GM21447 (cell line): ENCODE data around the gene SIN3B.
"Not testable (repeated sequence)": the region's sequence is repeated elsewhere in the genome, so short reads cannot be mapped to it uniquely, and the experiment has no call there.

ENCODE experiments used
- ATAC-seq: cut with Tn5 transposase; IDR thresholded peaks from one replicate; pipeline ENCODE4 v1.9.1; 2021; ENCODE audit not compliant: unreplicated experiment

The SIN3B gene

DNA sequence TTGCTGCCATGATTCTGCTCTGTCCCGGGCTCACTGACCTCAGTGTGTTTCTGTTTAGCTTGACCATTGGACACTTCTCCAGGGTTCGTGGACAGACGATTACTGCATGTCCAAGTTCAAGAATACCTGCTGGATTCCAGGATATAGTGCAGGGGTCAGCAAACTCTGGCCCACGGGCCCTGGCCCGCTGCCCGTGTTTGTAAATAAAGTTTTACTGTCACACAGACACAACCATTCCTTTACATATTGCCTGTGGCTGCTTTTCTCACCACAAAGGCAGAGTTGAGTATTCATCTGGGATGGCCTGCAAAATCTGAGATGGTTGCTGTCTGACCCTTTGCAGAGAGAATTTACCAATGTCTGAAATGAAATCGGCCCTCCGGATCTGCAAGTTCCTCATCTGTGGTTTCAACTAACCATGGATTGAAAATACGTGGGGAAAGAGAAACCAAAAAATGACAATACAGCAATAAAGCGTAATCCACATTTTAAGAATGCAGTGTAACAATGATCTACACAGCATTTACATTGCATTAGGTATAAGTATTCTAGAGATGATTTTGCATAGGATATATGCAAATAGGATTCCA, 33.7 kb downstream of the SIN3B start:
- no peak for ATAC-seq

DNA sequence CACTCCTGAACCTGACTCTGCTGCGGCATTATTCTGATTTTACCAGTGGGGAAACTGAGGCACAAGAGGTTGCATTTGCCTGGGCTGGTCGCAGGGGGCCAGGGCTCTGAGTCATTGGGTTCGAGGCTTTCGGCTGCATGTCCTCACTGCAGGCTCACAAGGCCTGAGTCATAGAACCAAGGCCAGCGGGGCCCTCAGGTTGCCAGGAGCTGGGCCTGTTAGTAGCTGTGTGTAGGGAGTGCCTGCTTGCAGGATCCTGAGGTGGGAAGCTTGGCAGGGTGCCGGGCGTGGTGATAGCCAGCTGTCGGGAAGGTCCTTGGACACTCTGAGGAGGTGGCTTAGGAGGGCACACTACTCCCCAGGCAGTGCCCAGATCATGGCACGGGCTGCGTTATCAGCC, 38.0 kb downstream of the SIN3B start:
- no peak for ATAC-seq

DNA sequence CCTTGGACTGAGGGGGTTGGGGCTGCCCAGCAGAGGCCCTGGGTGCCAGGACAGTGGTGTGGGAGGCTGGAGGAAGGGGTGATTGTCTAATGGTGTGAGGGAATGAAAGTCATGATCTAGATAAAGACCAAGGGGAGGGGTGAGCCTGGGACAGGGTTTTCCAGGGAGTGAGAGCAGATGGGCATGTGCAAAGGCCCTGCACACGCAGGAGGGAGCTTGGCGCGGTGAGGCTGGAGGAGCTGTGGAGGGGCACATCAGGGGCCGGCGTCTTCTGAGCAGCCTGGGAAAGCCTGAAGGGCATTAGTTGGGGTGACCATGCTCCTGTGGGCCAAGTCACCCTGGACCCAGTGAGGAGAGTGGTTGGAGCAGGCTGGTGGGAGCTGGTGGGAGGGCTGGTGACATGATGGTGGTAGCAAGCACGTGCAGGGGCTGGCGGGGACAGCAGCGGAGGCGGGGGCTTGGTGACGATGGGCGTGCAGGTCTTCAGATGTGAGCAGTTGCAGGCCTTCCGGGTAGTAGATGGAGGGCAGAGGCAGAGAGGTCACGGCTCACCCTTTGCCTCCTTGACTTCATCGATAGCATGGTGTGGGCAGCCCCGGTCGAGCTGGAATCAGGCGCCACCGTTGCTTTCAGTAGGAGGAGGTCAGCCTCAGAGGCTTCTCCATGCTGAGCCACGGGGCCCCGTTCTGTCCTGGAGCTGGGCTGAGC, 39.4 kb downstream of the SIN3B start:
- ATAC-seq, result no peak

DNA sequence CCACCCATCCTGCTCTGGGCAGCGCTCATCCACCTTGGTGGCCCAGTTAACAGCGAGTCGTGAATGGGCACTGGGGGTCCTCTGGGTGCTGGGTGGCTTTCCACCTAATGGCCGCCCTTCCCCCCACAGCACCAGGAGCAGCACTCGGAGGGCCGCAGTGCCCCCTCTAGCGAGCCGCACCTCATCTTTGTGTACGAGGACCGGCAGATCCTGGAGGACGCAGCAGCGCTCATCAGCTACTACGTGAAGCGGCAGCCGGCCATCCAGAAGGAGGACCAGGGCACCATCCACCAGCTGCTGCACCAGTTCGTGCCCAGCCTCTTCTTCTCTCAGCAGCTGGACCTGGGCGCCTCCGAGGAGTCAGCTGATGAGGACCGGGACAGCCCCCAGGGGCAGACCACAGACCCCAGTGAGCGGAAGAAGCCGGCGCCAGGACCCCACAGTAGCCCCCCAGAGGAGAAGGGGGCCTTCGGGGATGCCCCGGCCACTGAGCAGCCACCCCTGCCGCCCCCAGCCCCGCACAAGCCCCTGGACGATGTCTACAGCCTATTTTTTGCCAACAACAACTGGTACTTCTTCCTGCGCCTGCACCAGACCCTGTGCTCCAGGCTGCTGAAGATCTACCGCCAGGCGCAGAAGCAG, 40.3 kb downstream of the SIN3B start:
- no peak for ATAC-seq

DNA sequence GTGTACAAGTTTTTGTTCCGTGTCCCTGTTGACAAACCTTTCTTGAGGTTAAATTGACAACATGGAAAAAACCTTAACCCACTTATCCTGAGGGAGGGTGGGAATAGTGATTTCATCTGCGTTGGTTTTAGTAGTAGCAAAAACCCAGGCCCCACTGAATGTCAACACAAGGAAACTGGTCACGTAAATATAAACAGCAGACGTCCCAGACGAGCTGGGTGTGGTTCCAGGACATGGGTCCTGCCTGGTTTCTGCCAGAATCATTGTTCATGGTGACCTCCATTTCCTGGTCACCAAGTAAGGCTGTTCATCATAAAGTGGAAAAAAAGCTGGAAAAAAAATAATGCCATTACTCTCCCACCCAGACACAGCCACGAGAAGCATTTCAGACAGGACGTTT, 42.7 kb downstream of the SIN3B start:
- ATAC-seq, result no peak

DNA sequence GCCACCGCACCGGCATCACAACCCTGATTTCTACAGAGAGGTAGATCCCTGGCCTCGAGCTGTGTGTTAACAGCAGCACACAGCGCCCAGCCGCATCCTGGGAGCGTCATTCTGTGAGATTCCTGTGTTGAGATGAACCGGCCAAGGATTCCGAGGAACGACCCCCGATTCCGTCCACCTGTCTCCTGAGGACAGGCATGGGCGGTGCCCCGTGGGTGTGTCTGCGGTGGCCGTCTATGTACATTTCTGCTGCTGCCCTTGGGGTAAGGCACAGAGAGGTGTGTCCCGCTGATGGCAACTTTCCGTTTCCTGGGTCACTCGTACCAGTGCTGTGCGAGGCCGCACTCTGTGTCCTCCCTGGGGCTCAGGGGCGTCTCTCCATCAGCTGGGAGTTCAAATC, 43.5 kb downstream of the SIN3B start:
- ATAC-seq, result no peak

DNA sequence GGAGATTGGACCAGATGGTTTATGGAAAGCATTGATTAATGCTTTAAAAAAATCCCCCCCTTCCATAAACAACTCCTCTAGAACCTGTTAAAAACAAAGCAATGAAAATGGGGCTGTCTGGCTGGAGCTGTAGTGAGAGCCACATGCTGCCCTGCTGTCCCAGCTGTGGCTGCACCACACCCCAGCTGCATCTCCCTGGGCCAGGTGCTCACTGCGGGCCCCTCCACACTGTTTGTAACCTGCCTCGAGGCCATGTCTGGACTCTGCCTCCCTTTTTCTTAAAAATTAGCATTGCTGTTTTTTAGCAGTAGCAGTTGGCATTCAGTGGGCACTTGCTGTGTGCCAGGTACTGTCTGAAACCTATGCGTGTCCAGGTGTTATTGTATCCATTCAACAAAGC, 44.4 kb downstream of the SIN3B start:
- no peak for ATAC-seq

DNA sequence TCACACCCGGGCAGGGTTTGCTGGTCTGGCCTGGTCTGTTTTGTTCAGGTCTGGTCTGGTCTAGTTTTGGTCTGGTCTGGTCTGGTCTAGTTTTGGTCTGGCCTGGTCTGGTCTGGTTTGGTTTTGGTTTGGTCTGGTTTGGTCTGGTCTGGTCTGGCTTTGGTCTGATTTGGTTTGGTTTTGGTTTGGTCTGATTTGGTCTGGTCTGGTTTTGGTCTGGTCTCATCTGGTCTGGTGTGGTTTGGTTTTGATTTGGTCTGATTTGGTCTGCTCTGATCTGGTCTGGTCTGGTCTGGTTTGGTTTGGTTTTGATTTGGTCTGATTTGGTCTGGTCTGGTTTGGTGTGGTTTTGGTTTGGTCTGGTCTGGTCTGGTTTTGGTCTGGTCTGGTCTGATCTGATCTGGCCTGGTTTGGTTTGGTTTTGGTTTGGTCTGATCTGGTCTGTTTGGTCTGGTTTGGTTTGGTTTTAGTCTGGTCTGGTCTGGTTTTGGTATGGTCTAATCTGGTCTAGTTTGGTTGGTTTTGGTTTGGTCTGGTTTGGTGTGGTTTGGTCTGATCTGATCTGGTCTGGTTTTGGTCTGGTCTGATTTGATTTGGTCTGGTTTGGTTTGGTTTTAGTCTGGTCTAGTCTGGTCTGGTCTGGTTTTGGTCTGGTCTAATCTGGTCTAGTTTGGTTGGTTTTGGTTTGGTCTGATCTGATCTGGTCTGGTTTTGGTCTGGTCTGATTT, 45.2 kb downstream of the SIN3B start:
- no peak for ATAC-seq

DNA sequence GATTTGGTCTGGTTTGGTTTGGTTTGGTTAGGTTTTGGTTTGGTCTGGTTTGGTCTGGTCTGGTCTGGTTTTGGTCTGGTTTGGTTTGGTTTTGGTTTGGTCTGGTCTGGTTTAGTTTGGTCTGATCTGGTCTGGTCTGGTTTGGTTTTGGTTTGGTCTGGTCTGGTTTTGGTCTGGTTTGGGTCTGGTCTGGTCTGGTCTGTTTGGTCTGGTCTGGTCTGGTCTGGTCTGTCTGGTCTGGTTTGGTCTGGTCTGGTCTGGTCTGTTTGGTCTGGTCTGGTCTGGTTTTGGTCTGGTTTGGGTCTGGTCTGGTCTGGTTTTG, 45.7 kb downstream of the SIN3B start:
- not testable (repeated sequence) for ATAC-seq

DNA sequence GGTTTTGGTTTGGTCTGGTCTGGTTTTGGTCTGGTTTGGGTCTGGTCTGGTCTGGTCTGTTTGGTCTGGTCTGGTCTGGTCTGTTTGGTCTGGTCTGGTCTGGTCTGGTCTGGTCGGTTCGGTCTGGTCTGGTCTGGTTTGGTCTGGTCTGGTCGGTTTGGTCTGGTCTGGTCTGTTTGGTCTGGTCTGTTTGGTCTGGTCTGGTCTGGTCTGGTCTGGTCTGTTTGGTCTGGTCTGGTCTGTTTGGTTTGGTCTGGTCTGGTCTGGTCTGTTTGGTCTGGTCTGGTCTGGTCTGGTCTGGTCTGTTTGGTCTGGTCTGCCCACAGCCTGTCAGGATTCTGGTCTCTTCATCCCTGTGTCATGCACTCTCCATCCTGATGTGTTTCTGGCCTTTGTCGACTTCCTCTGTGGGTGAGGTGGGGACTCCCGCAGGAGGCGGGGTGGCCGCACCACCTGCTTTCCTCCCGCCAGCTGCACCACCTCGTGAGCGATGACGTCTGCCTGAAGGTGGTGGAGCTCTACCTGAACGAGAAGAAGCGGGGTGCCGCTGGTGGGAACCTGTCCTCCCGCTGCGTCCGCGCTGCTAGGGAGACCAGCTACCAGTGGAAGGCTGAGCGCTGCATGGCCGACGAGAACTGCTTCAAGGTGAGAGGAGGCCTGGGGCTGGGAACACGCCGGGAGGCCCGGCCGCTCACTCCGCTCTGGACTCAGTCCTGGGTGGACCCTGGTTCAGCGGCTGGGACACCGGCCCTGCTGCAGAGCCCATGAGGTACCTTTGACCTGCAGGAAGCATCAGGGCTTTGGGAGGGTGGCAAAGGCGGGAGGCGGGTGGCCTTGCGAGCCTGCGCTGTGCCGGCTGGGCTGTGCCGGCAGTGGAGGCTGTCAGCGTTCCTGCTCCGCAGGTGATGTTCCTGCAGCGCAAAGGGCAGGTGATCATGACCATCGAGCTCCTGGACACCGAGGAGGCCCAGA, 46.7 kb downstream of the SIN3B start:
- no peak for ATAC-seq

DNA sequence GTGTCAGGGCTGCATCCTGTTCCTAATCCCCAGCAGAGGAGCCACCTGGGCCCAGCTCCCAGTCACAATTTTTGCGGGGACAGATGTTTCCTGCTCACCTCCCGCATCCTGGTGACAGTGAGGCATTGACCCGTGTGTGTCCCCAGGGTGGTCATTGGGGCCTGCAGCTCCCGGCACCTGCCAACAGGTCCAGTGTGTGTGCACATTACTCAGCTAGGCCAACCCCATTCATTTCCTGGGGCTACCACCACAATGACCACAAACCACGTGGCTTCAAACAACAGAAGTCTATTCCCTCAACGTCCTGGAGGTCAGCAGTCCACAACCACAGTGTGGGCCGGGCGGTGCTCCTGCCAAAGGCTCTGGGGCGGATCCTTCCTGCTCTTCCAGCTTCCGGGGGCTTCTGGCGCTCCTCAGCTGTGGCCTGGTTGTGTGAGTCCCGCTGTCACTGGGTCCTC, 47.7 kb downstream of the SIN3B start:
- ATAC-seq, result no peak

DNA sequence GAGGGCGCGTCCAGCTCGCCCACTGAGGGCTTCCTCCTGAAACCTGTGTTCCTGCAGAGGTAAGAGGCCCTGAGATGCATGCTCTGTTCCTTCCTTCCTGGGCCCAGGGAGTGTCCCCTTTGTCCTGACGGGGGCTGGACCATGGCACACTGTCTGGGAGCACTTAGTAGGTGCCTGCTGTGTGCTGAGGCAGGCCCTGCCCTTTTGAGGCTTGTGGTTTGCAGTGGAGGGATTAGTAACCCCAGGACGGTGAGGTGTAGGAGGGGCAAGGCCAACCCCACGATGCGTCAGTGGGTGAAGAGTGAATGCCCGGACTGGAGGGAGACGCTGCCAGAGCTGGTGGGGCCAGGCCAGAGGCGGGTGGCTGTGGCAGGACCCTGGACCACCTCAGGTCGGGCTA, 48.4 kb downstream of the SIN3B start:
- ATAC-seq, result no peak

DNA sequence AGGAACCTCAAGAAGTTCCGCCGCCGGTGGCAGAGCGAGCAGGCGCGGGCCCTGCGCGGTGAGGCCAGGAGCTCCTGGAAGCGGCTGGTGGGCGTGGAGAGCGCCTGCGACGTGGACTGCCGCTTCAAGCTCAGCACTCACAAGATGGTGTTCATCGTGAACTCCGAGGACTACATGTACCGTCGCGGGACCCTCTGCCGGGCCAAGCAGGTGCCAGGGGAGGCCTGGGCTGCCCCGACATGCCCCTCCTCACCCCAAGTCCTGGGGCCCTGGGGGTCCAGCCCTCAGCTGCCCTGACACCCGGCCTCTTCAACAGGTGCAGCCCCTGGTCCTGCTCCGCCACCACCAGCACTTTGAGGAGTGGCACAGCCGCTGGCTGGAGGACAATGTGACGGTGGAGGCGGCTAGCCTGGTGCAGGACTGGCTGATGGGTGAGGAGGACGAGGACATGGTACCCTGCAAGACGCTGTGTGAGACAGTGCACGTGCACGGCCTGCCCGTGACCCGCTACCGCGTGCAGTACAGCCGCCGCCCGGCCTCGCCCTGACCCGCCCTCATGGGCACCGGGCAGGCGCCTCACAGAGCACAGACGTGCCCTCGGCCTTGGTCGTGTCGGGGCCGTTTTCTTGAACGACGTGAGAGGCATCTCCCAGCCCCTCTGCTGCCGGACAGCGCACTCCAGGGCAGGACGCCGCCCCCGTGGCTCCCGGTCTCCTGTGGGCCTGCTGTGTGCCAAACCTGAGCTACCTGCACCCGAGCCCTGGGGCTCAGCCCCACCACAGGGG, 49.2 kb downstream of the SIN3B start:
- no peak for ATAC-seq

DNA sequence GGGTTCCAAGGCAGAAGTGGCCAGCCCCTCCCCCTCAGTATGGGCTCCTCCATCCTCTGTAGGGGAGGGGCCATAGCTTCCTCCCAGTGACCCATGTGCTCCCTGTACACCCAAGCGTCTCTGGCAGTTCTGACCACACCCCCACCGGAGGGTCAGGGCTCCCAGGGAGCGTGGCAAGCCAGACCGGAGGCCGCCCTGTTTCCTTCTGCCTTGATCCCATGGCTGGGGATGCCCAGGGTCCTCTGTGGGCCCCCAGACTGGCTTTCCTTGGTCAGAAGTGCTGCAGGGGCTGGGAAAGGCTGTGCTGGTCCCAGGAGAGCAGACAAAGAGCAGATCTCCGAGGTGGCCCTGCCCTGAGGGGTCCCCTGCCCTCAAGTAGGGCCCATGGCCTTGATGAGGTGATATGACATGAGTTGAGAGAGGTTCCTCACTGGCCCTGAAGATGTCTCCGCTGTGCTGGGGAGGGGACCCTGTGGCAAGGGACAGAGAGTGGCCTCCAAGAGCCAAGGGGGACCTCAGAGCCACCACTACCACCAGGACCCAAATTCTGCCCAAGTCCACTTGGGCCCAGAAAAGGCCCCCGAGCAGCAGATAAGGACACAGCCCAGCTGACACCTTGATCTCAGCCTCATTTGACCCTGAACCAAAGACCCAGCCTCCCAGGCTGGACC, 51.8 kb downstream of the SIN3B start:
- no peak for ATAC-seq

DNA sequence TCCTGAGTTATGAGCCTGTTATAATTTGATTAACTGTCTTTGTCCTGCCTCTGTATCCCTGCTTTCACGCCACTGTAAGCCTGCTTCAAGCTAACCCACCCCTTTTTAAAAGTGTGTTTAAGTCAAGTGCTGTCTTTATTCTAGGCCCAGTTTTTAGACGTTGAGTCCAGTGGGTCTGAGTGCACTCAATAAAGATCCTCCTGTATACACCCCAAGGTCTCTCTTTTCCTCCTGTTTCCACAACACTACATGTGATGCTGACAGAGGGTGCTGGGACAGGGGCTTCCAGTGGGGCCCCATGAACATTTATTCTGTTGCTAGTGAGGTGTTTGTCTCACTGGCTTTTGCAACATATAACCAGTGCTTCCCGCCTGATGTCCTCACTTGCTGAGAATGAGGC, 52.9 kb downstream of the SIN3B start:
- no peak for ATAC-seq

DNA sequence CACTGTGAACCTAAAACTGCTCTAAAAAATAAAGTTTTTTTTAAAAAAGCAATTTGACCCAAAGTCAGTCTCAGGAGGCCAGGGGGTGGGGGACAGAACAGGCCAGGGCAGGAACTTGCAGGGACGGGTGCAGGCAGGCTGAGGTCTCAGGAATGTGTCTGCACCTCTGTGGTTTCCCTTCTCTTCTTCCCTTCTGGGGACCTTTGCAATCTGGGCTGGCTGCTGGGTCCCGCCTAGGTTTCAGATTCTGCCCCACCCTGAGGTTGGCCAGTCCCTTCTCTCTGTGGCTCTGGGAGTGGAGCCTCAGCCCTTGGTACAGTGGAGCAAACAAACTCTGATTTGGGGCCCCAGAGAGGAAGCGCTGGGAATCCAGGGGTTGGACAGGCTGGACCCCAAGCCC, 54.3 kb downstream of the SIN3B start:
- no peak for ATAC-seq

DNA sequence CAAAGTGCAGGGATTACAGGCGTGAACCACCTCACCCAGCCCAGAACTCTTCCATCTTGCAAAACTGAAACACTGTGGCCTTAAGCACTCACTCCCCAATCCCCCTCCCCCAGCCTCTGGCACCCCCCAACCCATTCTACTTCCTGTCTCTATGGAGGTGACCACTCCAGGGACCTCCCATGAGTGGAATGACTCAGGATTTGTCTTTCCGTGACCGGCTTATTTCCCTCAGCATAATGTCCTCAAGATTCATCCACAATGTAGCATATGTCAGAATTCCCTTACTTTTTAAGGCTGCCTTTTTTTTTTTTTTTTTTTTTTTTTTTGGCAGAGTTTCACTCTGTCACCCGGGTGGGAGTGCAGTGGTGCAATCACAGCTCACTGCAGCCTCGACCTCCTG, 56.0 kb downstream of the SIN3B start:
- ATAC-seq, result no peak

DNA sequence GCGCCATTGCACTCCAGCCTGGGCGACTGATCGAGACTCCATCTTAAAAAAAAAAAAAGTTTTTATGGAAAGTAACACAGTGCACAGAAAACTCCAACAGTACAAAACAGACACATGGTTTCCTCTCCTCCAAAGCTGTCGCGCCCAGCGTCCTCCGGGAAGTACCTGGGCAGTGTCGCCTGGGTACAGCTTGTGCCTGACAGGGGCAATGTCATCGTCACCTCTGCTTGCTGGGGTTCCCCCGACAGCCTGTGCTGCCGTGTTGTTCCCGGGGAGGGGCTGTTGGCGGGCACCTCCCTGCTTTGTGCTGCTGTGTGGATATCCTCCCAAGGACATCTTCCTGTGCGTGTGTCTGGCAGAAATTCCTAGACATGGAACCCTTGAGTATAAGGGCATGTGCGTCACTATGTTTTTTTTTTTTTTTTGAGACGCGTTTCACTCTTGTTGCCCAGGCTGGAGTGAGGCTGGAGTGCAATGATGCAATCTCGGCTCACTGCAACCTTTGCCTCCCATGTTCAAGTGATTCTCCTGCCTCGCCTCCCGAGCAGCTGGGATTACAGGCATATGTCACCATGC, 57.2 kb downstream of the SIN3B start:
- ATAC-seq, result no peak
